HG02678 (cell line): Measurements from ENCODE around the gene H2BK1.

Experiments used
- ATAC-seq: cut with Tn5 transposase; IDR thresholded peaks from one replicate; pipeline ENCODE4 v1.9.1; 2021; ENCODE audit warnings: mild to moderate bottlenecking, moderate library complexity; ENCODE audit not compliant: unreplicated experiment

The H2BK1 gene

GRCh38 chr7:151210087-151210854 is at the start of gene H2BK1:
Gene H2BK1 (minus strand): TSS chr7:151210488. CDS start chr7:151210318, 170 bp downstream.
- ATAC-seq: no peak

- ATAC-seq: no peak
These were observed 47.7 kb upstream of the H2BK1 start for GRCh38 chr7:151257990-151258389.

- ATAC-seq: no peak
These were observed 46.2 kb upstream of the H2BK1 start for GRCh38 chr7:151256410-151257045.

- no peak for ATAC-seq
These were observed 45.1 kb upstream of the H2BK1 start for GRCh38 chr7:151255390-151255789.

- no peak for ATAC-seq
These were observed 44.6 kb upstream of the H2BK1 start for GRCh38 chr7:151254851-151255250.

- no peak for ATAC-seq
These were observed 44.0 kb upstream of the H2BK1 start for GRCh38 chr7:151254316-151254715.

GRCh38 chr7:151252961-151253711 is 42.8 kb upstream of the H2BK1 start:
- no peak for ATAC-seq

GRCh38 chr7:151252561-151252835 is 42.2 kb upstream of the H2BK1 start:
- ATAC-seq: no peak

GRCh38 chr7:151251689-151252560 is 41.6 kb upstream of the H2BK1 start:
- no peak for ATAC-seq

- no peak for ATAC-seq
These were observed 41.0 kb upstream of the H2BK1 start for GRCh38 chr7:151251328-151251688.

GRCh38 chr7:151250181-151251132 is 40.2 kb upstream of the H2BK1 start:
- ATAC-seq: no peak

- no peak for ATAC-seq
These were observed 39.4 kb upstream of the H2BK1 start for GRCh38 chr7:151249732-151250072.

GRCh38 chr7:151249034-151249731 is 38.9 kb upstream of the H2BK1 start:
- ATAC-seq: no peak

GRCh38 chr7:151248346-151249033 is 38.2 kb upstream of the H2BK1 start, which contains the start of gene SMARCD3:
Gene SMARCD3 (minus strand): TSS chr7:151248694. CDS start chr7:151248562, 132 bp downstream.
- no peak for ATAC-seq

GRCh38 chr7:151247611-151248345 is 37.5 kb upstream of the H2BK1 start:
- ATAC-seq: no peak

GRCh38 chr7:151246851-151247580 is 36.7 kb upstream of the H2BK1 start:
- ATAC-seq: no peak

- ATAC-seq: no peak
These were observed 36.0 kb upstream of the H2BK1 start for GRCh38 chr7:151246102-151246850.
